ENCODE results near the gene FADS2. TPM values are rescaled to one million over a fixed set of nuclear protein-coding genes. Genes with fewer than 3 reads are reported as not detected.
A peak's percentile ranks its signal among the peaks of the same experiment; 100 is the strongest.

Gene FADS2
- total RNA-seq, 4 donors from 2014 or later, result 2.2 to 13.7 (median 6.8) TPM

DNA sequence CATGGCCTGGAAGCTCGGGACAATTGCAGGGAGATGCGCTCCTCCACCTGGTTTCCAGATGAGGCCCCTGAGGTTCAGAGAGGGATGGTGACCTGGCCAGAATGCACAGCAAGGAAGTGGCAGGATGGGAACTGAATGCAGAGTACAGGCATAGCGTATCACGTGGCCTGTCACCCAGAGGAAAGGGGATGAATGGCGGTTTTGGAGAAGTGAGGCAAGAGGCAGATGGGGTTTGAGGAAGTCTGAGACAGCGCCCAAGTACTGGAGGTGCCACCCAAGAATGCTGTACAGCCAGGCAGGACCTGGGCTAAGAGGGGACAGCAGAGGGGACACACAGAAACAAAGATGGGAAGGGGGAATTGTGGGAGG, 84.4 kb downstream of the FADS2 start:
- 58 to 76% methylated on average over 4 to 6 of the region's 6 CpGs for WGBS, 2 donors
- no peak for TF ChIP-seq POLR2A (IDR thresholded peaks at IDR 0.05)
- TF ChIP-seq, protein P1, sequence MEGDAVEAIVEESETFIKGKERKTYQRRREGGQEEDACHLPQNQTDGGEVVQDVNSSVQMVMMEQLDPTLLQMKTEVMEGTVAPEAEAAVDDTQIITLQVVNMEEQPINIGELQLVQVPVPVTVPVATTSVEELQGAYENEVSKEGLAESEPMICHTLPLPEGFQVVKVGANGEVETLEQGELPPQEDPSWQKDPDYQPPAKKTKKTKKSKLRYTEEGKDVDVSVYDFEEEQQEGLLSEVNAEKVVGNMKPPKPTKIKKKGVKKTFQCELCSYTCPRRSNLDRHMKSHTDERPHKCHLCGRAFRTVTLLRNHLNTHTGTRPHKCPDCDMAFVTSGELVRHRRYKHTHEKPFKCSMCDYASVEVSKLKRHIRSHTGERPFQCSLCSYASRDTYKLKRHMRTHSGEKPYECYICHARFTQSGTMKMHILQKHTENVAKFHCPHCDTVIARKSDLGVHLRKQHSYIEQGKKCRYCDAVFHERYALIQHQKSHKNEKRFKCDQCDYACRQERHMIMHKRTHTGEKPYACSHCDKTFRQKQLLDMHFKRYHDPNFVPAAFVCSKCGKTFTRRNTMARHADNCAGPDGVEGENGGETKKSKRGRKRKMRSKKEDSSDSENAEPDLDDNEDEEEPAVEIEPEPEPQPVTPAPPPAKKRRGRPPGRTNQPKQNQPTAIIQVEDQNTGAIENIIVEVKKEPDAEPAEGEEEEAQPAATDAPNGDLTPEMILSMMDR (IDR thresholded peaks at IDR 0.05), result no peak
- Histone ChIP-seq H3K27me3 (peaks cover 0 to 24% (median 0%) of the 10 kb centered on the region in 4 donors), H3K4me3 (no peak overlapping the region), H3K4me1 (peaks cover 6 to 87% (median 15%) of the 10 kb centered on the region in 3 donors), H3K36me3 (peaks cover 0 to 5% (median 0%) of the 10 kb centered on the region in 3 donors), H3K9me3 (no peaks in the 10 kb centered on the region), H3K27ac (peak overlapping the region in 2 of 4 donors; percentile 0 to 49)
- intact Hi-C loops (cut with DNase I), result no loop called here
- DNase-seq, result no peak

DNA sequence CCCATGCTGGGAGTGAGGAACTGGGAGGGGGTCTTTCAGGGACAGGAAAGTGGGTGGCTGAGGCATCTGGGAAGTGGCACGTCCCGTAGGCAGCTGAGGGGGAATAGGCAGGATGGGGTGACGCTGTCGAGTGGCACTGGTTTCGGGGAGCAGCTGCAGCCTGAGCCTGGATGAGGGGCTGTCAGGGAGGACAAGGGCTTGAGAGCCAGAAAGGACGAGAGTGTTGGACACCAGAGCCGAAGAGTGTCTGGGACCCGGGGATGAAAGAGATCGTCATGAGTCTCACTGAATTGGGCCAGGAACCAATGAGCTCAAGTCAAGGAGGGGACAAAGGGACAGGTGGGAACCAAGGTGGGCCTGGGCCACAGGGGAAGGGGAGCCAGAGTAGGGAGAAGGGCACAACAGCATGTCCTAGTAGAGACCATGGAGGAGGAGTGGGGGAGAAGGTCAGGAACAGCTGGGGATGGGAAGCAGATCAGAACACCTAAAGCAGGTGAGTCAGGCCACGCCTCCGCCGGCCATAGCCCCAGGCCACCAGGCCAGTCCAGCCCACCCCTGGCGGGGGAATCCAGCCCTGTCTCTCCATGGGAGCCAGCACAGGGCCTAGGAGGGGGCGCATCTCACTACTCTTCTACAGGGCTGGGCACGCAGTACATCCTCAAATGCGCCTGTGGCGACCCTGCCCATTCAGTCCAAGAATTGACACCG, 85.0 kb downstream of the FADS2 start:
- Histone ChIP-seq H3K27ac (peak overlapping the region in 2 of 4 donors; percentile 0 to 49), H3K4me1 (peaks cover 11 to 93% (median 21%) of the 10 kb centered on the region in 3 donors), H3K27me3 (peaks cover 0 to 30% (median 0%) of the 10 kb centered on the region in 4 donors), H3K4me3 (no peak overlapping the region), H3K9me3 (no peaks in the 10 kb centered on the region), H3K36me3 (no peaks in the 10 kb centered on the region)
- no peak for TF ChIP-seq POLR2A (IDR thresholded peaks at IDR 0.05)
- TF ChIP-seq, protein P1 (IDR thresholded peaks at IDR 0.05), result no peak
- DNase-seq, result no peak
- intact Hi-C loops (cut with DNase I), result no loop called here
- 60 to 76% methylated on average over 12 to 18 of the region's 18 CpGs for WGBS, 2 donors

GRCh38 chr11:61913699-61914395, 85.7 kb downstream of the FADS2 start:
- no peak overlapping the region for H3K27ac ChIP-seq
- H3K9me3 ChIP-seq, result no peaks in the 10 kb centered on the region
- WGBS, 2 donors, result 74 to 81% methylated on average over 5 of the region's 8 CpGs
- intact Hi-C loops (cut with DNase I), result no loop called here
- no peak overlapping the region for H3K4me3 ChIP-seq
- H3K36me3 ChIP-seq, result no peaks in the 10 kb centered on the region
- peaks cover 18 to 94% (median 25%) of the 10 kb centered on the region in 3 donors for H3K4me1 ChIP-seq
- peaks cover 0 to 37% (median 0%) of the 10 kb centered on the region in 4 donors for H3K27me3 ChIP-seq
- no peak for DNase-seq
- no peak for TF ChIP-seq POLR2A (IDR thresholded peaks at IDR 0.05)
- TF ChIP-seq, protein P1 (IDR thresholded peaks at IDR 0.05), result no peak

DNA sequence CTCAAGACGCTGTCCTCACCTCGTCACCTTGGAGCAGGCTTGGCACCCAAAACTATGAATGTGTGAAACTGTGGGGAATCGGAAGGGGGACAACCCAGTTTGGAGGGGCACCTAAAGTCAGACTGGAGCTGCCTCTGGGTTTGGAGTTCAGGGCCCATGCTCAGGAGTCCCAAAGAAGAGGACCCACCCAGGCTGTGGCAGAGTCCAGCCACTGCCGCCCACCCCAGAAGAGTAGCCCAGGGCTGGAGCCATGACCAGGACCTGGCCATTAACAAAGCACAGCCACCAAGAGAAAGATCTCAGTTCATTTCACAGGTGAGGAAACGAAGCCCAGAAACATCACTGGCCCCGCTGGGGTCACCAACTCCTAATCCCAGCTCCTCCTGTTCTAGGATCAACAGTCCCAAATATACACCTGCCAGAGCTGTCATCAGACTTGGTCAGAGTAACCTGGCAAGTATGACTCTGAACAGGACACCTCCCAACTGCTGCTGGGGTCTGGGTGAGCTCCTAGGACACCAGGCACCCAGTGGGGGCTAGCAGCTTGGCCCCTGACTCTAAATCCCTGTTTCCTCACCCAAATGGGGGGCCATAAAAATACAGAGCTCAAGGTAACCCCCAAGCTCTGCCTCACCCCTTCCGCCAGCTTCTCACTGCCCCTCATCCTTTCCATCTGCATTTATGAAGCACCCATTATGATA, 86.5 kb downstream of the FADS2 start:
- WGBS, 2 donors, result 85 to 86% methylated on average over 5 of the region's 7 CpGs
- intact Hi-C loops (cut with DNase I), result no loop called here
- Histone ChIP-seq H3K9me3 (no peaks in the 10 kb centered on the region), H3K27me3 (peaks cover 0 to 45% (median 0%) of the 10 kb centered on the region in 4 donors), H3K27ac (no peak overlapping the region), H3K4me1 (peaks cover 19 to 94% (median 25%) of the 10 kb centered on the region in 3 donors), H3K36me3 (no peaks in the 10 kb centered on the region), H3K4me3 (no peak overlapping the region)
- DNase-seq, result no peak
- TF ChIP-seq, protein P1 (IDR thresholded peaks at IDR 0.05), result no peak
- no peak for TF ChIP-seq POLR2A (IDR thresholded peaks at IDR 0.05)
